ENCODE data around the gene P2RY6. TPM values are rescaled to one million over a fixed set of nuclear protein-coding genes. Genes with fewer than 3 reads are reported as not detected.

The P2RY6 gene
- total RNA-seq, 4 donors from 2014 or later: 0.63 to 3.3 (median 0.90) TPM; not detected in 1

DNA sequence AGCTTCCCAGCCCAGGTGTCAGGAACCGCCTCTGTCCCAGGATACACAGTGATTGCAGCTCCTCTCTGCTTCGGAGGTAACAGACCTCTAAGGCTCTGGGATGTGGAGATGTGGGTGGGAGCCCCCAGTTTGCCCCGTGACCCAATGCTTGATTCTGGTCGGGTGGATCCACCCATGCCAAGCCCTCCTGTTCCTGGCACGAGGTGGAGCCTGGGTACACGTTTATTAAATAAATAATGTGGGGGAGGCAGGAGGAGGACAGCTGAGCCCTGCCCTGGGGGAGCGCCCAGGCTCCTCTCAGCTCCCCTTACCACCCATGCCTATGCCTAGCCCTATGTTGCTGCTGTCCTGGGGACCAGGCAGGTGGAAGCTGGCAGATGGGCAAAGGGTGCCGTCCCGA, 52.0 kb downstream of the P2RY6 start:
- H3K9me3 ChIP-seq: no peaks in the 10 kb centered on the region
- H3K27me3 ChIP-seq: no peaks in the 10 kb centered on the region
- H3K27ac ChIP-seq: peak overlapping the region; percentile 78 to 99 (median 96)
- TF ChIP-seq, protein P1, sequence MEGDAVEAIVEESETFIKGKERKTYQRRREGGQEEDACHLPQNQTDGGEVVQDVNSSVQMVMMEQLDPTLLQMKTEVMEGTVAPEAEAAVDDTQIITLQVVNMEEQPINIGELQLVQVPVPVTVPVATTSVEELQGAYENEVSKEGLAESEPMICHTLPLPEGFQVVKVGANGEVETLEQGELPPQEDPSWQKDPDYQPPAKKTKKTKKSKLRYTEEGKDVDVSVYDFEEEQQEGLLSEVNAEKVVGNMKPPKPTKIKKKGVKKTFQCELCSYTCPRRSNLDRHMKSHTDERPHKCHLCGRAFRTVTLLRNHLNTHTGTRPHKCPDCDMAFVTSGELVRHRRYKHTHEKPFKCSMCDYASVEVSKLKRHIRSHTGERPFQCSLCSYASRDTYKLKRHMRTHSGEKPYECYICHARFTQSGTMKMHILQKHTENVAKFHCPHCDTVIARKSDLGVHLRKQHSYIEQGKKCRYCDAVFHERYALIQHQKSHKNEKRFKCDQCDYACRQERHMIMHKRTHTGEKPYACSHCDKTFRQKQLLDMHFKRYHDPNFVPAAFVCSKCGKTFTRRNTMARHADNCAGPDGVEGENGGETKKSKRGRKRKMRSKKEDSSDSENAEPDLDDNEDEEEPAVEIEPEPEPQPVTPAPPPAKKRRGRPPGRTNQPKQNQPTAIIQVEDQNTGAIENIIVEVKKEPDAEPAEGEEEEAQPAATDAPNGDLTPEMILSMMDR (IDR thresholded peaks at IDR 0.05): no peak
- TF ChIP-seq POLR2A (IDR thresholded peaks at IDR 0.05) (no peak), EP300 (IDR thresholded peaks at IDR 0.05) (no peak)
- no peaks in the 10 kb centered on the region for H3K36me3 ChIP-seq
- peaks cover 7 to 100% (median 80%) of the 10 kb centered on the region in 4 donors for H3K4me1 ChIP-seq
- 54 to 66% methylated on average over 7 to 9 of the region's 9 CpGs for WGBS, 2 donors
- H3K4me3 ChIP-seq: no peak overlapping the region
- no peak for DNase-seq (ENCODE audit: low spot score in 2 of 2)

DNA sequence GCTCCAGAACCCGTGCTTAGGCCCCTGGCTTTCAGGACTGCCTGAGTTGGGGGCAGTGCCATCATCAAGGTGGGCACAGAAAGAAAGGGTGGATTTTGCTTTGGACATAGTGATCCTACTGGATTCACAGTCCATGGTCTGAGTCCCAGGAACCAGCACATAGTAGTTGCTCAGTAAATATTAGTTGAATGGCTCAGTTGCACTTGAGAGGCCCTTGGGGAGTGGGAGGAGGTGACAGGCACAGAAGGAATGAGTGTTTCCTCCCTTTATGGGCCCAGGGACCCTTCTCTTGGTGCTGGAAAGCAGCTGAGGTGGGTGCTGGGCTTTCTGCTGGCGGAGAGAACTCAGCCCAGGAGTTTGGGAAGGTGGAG, 52.5 kb downstream of the P2RY6 start:
- Histone ChIP-seq H3K4me3 (no peak overlapping the region), H3K9me3 (no peaks in the 10 kb centered on the region), H3K4me1 (peaks cover 7 to 98% (median 78%) of the 10 kb centered on the region in 4 donors), H3K27ac (peak overlapping the region; percentile 78 to 99 (median 96)), H3K27me3 (no peaks in the 10 kb centered on the region), H3K36me3 (no peaks in the 10 kb centered on the region)
- DNase-seq (ENCODE audit: low spot score in 2 of 2): no peak
- TF ChIP-seq, protein P1 (IDR thresholded peaks at IDR 0.05): no peak
- TF ChIP-seq EP300 (IDR thresholded peaks at IDR 0.05): no peak
- no peak for TF ChIP-seq POLR2A (IDR thresholded peaks at IDR 0.05)
- 82 to 89% methylated on average over 2 of the region's 2 CpGs for WGBS, 2 donors

- Histone ChIP-seq H3K36me3 (no peaks in the 10 kb centered on the region), H3K4me1 (peaks cover 7 to 98% (median 76%) of the 10 kb centered on the region in 4 donors), H3K27ac (peak overlapping the region; percentile 78 to 99 (median 96)), H3K4me3 (no peak overlapping the region), H3K27me3 (no peaks in the 10 kb centered on the region), H3K9me3 (no peaks in the 10 kb centered on the region)
- no peak for DNase-seq (ENCODE audit: low spot score in 2 of 2)
- TF ChIP-seq POLR2A (IDR thresholded peaks at IDR 0.05): no peak
- TF ChIP-seq EP300 (IDR thresholded peaks at IDR 0.05): peak in 1 of 2 donors; percentile 7
- TF ChIP-seq, protein P1 (IDR thresholded peaks at IDR 0.05): no peak
- WGBS, 2 donors: 37 to 40% methylated on average over 13 of the region's 13 CpGs
Observed at GRCh38 chr11:73325036-73325981, 53.2 kb downstream of the P2RY6 start.

DNA sequence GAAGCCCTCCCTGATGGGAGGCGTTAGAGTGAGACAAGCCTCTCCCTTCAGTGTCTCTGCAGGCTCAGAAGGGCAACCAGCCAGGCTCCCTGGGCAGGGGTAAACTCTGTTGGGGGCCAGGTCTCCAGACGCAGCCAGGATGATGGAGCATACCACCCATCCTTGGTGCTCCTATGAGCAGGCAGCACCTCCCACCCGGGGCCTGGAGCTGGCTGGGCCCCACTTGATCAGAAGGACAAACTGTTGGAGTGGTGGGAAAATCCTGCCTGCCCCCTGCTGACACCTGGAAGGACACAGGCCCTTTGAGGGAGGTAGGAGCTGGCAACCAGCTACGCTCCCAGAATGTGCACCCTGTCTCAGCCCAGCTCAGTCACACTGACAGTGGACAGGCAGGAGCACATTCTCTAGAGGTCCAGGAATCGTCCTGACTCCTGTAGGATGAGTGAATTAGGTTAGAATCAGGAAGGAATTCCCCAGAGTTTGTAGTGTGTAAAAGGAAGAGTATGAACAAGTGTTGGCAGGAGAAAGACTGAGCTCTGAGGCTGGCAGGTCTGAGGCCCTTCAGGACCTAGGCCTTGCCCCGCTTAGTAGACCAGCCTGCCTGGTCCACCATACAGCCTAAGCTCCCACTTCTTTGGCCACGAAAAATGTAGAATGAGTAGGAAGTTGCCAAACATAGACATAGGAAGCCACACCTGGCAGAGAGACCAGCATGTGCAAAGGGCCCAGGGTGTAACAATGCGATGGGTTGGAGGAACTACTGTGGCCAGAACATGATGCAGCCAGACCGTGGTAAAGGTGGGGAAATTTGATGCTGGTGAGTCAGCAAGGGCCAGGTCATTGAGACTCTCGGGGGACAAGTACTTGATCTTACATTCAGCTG, 55.0 kb downstream of the P2RY6 start:
- peaks cover 10 to 98% (median 75%) of the 10 kb centered on the region in 4 donors for H3K4me1 ChIP-seq
- WGBS, 2 donors: 53 to 54% methylated on average over 9 of the region's 10 CpGs
- no peak for DNase-seq (ENCODE audit: low spot score in 2 of 2)
- peak overlapping the region; percentile 54 to 99 (median 96) for H3K27ac ChIP-seq
- TF ChIP-seq, protein P1 (IDR thresholded peaks at IDR 0.05): no peak
- TF ChIP-seq EP300 (IDR thresholded peaks at IDR 0.05): no peak
- no peak for TF ChIP-seq POLR2A (IDR thresholded peaks at IDR 0.05)
- H3K27me3 ChIP-seq: no peaks in the 10 kb centered on the region
- H3K9me3 ChIP-seq: no peaks in the 10 kb centered on the region
- no peak overlapping the region for H3K4me3 ChIP-seq
- no peaks in the 10 kb centered on the region for H3K36me3 ChIP-seq
